A549 (cell line): ENCODE results near the gene TRAPPC14.
"Not testable (repeated sequence)": the region's sequence is repeated elsewhere in the genome, so short reads cannot be mapped to it uniquely, and the experiment has no call there.

Experiments
- CTCF ChIP-seq: fragments of >200 bp; sonication (Bioruptor Twin); formaldehyde crosslinking; IDR thresholded peaks from 3 replicates; pipeline ENCODE4 v1.5.1; 2016
- RNF2 ChIP-seq: fragments of 200-600 bp; sonication (generic); IDR thresholded peaks from 2 replicates; pipeline ENCODE4 v1.6.1; 2016; ENCODE audit warnings: low read depth, mild to moderate bottlenecking, antibody characterized with exemption, moderate library complexity, borderline replicate concordance
- TP53 ChIP-seq: fragments of 250-450 bp; sonication (Bioruptor Pico); IDR thresholded peaks from 2 replicates; pipeline ENCODE4 v1.5.0; 2021; ENCODE audit warnings: mild to moderate bottlenecking, moderate library complexity
- TF ChIP-seq, protein P1 (sequence below): fragments of 450-650 bp; IDR thresholded peaks from 2 replicates; pipeline ENCODE4 v1.6.1; 2014; ENCODE audit warnings: antibody characterized with exemption

DNA sequence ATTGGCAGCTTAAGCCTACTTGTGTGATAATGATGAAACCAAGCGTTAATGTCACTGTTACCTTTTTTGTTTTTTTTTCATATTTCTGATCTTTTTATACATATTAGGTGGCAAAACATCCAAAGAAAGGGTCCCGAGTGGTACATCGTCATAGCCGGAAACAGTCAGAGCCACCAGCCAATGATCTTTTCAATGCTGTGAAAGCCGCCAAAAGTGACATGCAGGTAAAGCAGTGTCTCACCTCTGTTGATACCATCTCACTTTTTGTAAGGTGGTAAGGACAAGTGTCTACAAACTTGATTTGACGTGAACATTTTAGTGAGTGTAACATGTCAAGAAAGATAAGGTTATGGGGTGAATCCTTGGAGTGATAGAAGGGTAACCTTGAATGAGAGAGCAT, 24.1 kb upstream of the TRAPPC14 start:
- not testable (repeated sequence) for TF ChIP-seq CTCF; TP53 (CRISPR knock-in tag); RNF2
- TF ChIP-seq, protein P1, sequence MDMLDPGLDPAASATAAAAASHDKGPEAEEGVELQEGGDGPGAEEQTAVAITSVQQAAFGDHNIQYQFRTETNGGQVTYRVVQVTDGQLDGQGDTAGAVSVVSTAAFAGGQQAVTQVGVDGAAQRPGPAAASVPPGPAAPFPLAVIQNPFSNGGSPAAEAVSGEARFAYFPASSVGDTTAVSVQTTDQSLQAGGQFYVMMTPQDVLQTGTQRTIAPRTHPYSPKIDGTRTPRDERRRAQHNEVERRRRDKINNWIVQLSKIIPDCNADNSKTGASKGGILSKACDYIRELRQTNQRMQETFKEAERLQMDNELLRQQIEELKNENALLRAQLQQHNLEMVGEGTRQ, result not testable (repeated sequence)
